Activated T-helper 17 cell treated with anti-CD3 and anti-CD28 coated beads, Interleukin-2, amount 50 U/mL, for 72 hours (primary cell): ENCODE data around the gene NRIP2. TPM values are rescaled to one million over a fixed set of nuclear protein-coding genes. Genes with fewer than 3 reads are reported as not detected.

Experiments
- ATAC-seq: fragments of 150-1000 bp; cut with Tn5 transposase; replicated peaks from 2 replicates; pipeline ENCODE4 v1.10.0; 2021; ENCODE audit warnings: mild to moderate bottlenecking, moderate library complexity
- H3K27ac Mint-ChIP-seq: one replicate; pipeline ENCODE4 v1.8.0; 2022; ENCODE audit warnings: mixed read lengths
- H3K27me3 Mint-ChIP-seq: one replicate; pipeline ENCODE4 v1.8.0; 2022; ENCODE audit warnings: mixed read lengths
- H3K36me3 Mint-ChIP-seq: one replicate; pipeline ENCODE4 v1.8.0; 2022; ENCODE audit warnings: low read depth, mild to moderate bottlenecking, mixed read lengths
- H3K4me1 Mint-ChIP-seq: one replicate; pipeline ENCODE4 v1.8.0; 2022; ENCODE audit warnings: mixed read lengths
- H3K4me3 Mint-ChIP-seq: one replicate; pipeline ENCODE4 v1.8.0; 2022; ENCODE audit warnings: mild to moderate bottlenecking, mixed read lengths
- H3K9me3 Mint-ChIP-seq: one replicate; pipeline ENCODE4 v1.8.0; 2022; ENCODE audit warnings: mixed read lengths
- total RNA-seq, 2 donors: library from RNA; stranded (reverse); gene quantifications; one replicate each; pipeline ENCODE4 v1.2.3, GENCODE V29; 2022

Gene NRIP2
- total RNA-seq, 2 donors from 2014 or later, result not detected

DNA sequence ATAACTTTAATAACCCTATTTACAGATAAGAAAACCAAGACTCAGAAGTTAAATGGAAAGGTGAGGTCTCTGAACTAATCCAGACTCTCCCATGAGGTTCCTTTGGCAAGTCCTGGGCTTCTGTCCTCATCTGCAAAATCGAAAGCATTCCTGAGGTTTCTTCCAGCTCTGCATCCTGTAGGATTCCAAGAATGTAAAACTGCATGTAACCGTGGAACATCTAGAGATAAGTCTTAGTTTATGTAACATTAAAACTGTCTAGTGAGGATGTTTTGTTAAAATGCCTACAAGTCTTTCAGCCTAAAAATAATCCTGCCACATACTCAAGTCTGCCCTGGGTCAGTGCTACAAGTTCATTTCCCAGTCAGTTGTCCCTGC lies 29.7 kb downstream of the NRIP2 start:
- peaks cover 65% of the 10 kb centered on the region for H3K36me3 Mint-ChIP-seq
- no peak for ATAC-seq

DNA sequence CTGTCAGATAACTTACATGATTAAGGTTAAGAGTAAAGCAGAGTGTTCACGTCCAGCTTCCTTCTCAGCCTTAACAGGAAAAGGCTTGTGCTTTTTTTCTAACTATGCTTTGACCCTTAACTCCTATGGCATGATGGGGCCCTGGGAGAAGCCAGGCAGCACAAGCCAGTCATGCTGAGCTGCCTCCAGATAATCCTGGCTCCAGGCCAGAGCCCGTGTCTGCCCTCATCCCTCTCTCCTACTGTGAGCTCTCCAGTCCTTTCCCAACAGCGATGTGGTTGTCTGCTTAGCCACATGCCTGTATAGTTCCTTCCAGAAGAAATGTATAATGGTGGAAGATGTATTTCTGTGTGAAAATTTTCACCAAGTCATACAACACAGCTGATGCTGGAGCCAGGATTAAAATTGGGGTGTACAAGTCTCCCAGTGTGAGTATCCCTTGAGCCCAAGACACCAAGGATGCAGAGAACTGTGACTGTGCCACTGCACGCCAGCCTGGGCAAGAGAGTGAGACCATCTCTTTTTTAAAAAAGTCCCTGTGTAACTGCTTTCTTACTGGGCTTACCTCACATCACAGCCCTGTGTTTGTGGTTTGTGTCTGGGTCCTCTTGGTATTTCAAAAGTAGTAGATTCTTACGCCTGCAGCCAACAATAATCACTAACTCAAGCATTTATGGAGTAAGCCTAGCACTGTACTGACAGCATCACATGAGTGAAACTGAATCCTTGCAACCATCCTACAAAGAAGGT lies 30.3 kb downstream of the NRIP2 start:
- H3K4me3 Mint-ChIP-seq, result no peak overlapping the region
- H3K27ac Mint-ChIP-seq, result peak overlapping the region; percentile 26
- no peaks in the 10 kb centered on the region for H3K27me3 Mint-ChIP-seq
- no peaks in the 10 kb centered on the region for H3K4me1 Mint-ChIP-seq
- H3K9me3 Mint-ChIP-seq, result no peaks in the 10 kb centered on the region
- H3K36me3 Mint-ChIP-seq, result peaks cover 71% of the 10 kb centered on the region
- no peak for ATAC-seq

More for the DNA sequence above, 29.7 kb downstream of the NRIP2 start:
- Mint-ChIP-seq H3K4me1 (no peaks in the 10 kb centered on the region), H3K27ac (no peak overlapping the region), H3K27me3 (no peaks in the 10 kb centered on the region), H3K4me3 (no peak overlapping the region), H3K9me3 (no peaks in the 10 kb centered on the region)

DNA sequence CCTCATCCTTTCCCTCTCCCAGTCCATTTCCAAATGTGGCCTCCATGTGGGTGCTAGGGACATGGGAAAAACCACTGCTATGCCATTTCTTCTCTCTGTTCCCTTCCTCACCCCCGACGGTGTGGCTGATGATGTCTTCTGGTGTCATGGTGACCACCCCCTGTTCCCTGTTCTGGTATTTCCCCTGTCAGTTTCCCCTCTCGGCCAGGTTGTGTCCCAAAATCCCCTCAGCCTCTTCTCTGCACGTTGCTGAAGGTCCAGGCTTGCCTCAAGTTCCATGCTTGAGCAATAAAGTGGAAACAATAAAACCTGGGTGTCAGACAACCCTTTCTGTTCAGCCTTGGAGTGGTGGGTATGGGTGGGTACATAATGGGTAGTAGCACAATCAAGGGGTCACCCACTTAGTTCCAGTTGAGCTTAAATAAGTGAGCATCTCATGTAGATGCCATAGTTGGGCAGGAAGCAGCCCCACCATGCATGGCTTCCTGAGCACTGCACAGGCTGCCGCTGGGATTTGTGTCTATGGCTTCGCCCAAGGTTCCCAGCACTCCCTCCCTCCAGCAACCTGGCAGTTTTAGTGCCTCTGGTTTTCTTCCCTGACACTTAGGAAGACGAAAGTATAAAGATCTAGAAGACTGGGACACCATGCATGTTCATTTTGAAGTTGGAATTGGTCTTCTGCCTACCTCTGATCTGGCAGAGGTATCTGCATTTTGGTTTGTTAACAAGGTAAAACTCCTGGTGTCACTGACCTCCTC lies 31.0 kb downstream of the NRIP2 start:
- Mint-ChIP-seq H3K36me3 (peaks cover 79% of the 10 kb centered on the region), H3K4me1 (no peaks in the 10 kb centered on the region), H3K4me3 (no peak overlapping the region), H3K27me3 (no peaks in the 10 kb centered on the region), H3K27ac (no peak overlapping the region), H3K9me3 (no peaks in the 10 kb centered on the region)
- no peak for ATAC-seq

DNA sequence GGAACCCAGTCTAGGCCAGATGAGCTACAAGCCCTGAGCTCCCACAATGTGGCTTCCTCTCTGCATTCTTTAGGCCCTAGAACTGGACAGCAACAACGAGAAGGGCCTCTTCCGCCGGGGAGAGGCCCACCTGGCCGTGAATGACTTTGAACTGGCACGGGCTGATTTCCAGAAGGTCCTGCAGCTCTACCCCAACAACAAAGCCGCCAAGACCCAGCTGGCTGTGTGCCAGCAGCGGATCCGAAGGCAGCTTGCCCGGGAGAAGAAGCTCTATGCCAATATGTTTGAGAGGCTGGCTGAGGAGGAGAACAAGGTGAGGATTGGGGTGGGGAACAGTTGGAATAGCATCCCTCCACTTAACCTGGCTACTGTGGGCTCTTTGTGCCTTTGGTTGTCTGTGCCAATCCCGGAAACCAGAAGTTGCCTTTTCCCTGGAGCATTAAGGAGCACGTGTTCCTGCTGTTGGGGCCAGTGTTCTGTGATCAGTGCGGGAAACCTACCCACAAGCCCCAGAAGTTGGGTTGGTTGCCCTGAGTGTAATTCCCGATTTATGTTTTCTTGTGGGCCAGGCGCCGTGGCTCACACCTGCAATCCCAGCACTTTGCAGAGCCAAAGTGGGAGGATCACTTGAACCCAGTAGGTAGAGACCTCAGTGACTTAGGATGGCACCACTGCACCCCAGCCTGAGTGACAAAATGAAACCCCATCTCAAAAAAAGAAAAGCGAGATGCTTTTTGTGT lies 33.6 kb downstream of the NRIP2 start:
- no peak for ATAC-seq
- no peak overlapping the region for H3K4me3 Mint-ChIP-seq
- H3K4me1 Mint-ChIP-seq, result peaks cover 13% of the 10 kb centered on the region
- no peaks in the 10 kb centered on the region for H3K9me3 Mint-ChIP-seq
- H3K27me3 Mint-ChIP-seq, result no peaks in the 10 kb centered on the region
- H3K27ac Mint-ChIP-seq, result no peak overlapping the region
- peaks cover 99% of the 10 kb centered on the region for H3K36me3 Mint-ChIP-seq

DNA sequence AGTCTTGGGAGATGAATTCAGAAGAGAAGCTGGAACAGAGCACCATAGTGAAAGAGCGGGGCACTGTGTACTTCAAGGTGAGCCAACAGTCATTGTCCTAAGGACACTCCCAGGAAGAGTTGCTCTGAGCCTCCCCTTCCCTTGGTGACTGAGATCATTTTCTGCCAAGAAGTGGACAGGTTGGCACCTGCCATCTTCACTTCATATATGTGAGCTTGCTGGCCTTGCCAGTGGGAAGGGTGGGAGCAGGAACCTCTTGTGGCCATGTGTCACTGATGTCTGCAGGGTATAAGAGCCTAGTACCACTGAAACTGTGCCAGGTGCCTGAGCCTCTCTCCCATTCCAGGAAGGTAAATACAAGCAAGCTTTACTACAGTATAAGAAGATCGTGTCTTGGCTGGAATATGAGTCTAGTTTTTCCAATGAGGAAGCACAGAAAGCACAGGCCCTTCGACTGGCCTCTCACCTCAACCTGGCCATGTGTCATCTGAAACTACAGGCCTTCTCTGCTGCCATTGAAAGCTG lies 34.7 kb downstream of the NRIP2 start:
- no peak overlapping the region for H3K4me3 Mint-ChIP-seq
- no peak overlapping the region for H3K27ac Mint-ChIP-seq
- H3K4me1 Mint-ChIP-seq, result peaks cover 14% of the 10 kb centered on the region
- no peaks in the 10 kb centered on the region for H3K27me3 Mint-ChIP-seq
- ATAC-seq, result no peak
- H3K9me3 Mint-ChIP-seq, result no peaks in the 10 kb centered on the region
- peaks cover 93% of the 10 kb centered on the region for H3K36me3 Mint-ChIP-seq

DNA sequence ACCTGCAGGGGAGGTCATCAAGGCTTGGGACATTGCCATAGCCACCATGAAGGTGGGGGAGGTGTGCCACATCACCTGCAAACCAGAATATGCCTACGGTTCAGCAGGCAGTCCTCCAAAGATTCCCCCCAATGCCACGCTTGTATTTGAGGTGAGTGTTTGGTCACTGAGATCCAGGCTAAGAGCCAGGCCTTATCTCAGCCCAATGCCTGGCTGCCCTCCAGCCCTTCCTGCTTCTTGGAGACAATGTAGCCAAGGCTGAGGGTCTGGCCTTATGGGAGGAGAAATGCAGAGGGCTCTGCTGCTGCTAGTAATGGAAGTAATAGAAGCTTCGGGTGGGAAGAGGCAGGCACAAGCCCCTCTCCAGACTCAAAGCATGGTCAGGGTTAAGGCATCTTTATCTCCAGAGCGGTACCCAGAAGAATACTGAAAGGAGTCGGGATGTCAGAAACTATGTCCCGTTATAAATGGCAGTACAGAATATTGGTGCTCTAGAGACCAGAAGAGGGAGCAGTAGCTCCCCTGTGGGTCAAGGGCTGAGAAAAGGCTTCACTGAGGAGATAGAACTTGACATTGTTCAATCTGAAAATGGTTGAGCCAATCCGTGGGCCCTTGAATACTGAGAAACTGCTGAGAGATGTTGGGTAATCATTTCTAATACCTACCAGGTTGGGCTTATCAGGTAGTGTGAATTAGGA lies 37.0 kb downstream of the NRIP2 start:
- no peak for ATAC-seq
- peaks cover 71% of the 10 kb centered on the region for H3K36me3 Mint-ChIP-seq
- peaks cover 14% of the 10 kb centered on the region for H3K4me1 Mint-ChIP-seq
- no peaks in the 10 kb centered on the region for H3K27me3 Mint-ChIP-seq
- H3K27ac Mint-ChIP-seq, result no peak overlapping the region
- peak overlapping the region; percentile 96 for H3K4me3 Mint-ChIP-seq
- no peaks in the 10 kb centered on the region for H3K9me3 Mint-ChIP-seq

DNA sequence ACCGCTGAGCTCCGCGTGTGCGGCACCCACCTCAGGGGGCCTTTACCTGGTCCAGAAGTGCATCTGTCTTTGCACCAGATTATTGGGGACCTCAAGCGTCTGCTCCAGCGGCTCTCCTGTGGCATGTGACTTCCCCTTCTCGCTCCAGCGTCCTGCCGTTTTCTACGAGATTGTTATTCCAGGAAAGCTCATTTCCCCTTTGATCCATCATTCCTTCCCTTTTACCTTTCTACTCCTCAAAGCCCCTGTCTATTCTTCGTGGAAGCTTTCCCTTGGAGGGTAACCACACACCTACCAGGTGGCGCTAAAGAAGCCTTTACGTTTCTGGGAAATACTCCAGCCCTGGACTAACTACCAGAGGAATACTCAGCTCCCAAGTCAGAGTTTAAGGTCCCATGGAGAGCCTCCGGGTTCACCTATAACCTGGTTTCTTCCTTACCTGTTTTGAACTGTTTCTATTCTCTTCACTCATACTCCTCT lies 38.6 kb downstream of the NRIP2 start:
- Mint-ChIP-seq H3K27ac (peak overlapping the region; percentile 92), H3K27me3 (no peaks in the 10 kb centered on the region), H3K36me3 (peaks cover 54% of the 10 kb centered on the region), H3K4me1 (peaks cover 14% of the 10 kb centered on the region), H3K4me3 (peak overlapping the region; percentile 96), H3K9me3 (no peaks in the 10 kb centered on the region)
- no peak for ATAC-seq

DNA sequence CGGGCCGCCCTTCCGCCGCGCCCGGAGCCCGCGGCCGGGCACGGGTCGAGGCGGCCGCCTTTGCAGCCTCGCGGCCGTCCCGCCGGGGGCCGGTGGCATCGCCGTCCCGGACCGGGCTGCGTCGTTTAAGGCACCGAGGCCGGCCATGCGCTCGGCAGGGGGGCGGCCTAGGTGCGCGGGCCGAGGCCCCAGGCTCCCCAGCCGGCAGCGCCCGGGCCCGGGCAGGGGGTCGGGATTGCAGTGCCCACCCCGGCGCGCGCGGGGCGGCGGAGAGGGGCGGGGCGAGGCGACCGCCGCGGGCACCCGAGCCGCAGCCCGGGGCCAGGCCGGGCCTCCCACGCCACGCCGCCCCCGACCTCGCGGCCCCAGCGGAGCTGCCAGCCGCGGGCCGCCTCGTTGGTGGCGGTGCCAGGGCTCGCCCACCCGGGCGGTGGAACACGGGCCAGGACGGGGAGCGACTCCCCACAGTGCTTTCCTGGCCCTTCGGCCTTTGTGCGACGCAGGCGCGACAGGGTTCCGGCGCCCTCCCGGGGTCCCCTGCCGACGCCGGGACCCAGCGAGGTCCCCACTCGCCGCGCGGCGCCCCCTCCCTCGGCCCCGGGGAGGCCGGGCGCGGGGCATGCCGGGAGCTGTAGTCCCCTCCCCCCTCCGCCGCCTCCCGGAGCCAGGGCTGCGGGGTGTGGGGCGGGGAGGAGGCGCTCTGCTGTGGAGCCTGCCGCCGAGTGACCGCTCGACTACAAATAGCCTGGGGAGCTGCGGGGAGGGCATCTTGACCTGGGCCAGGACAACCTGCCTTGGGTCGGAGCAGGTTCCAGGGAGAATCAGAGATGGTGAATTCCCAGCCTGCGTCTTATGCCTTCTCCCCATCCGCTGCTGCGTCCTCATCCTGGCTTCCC lies 39.3 kb downstream of the NRIP2 start:
- Mint-ChIP-seq H3K27me3 (no peaks in the 10 kb centered on the region), H3K4me1 (peaks cover 14% of the 10 kb centered on the region), H3K9me3 (no peaks in the 10 kb centered on the region), H3K4me3 (peak overlapping the region; percentile 96), H3K36me3 (peaks cover 47% of the 10 kb centered on the region), H3K27ac (peak overlapping the region; percentile 92)
- ATAC-seq, result peak; percentile 80

DNA sequence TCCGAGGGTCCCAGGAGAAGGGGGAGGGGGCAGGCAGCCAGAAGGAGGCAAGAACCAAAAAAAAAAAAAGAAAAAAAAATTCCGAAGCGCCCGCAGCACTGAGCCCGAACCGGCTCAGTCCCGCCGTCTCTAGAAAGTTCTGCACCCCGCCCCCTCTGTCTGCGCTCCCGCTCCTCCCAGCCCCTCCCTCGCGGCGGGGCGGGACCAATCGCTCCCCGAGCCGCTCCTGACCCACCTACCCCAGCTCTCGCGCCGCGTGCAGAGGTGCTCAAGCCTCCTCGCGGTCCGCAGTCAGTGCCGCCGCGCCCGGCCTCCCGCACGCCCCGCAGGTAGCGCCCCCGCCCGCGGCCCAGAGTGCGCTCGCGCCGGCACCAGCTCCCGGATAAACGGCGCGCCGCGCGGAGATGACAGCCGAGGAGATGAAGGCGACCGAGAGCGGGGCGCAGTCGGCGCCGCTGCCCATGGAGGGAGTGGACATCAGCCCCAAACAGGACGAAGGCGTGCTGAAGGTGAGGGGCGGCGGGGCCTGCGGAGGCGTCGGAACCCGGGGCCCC lies 40.0 kb downstream of the NRIP2 start, which contains the start of gene FKBP4:
Gene FKBP4 (plus strand): TSS at position 235 of the 554 bp plus-strand sequence. CDS start 170 bp downstream, at position 405.
- H3K4me3 Mint-ChIP-seq, result peak within 1 kb of the TSS; percentile 96
- peak; percentile 93 for ATAC-seq
- H3K36me3 Mint-ChIP-seq, result peaks cover 40% of the 10 kb centered on the region
- no peaks in the 10 kb centered on the region for H3K27me3 Mint-ChIP-seq
- no peak within 1 kb of the TSS for H3K27ac Mint-ChIP-seq
- peaks cover 14% of the 10 kb centered on the region for H3K4me1 Mint-ChIP-seq
- no peaks in the 10 kb centered on the region for H3K9me3 Mint-ChIP-seq

DNA sequence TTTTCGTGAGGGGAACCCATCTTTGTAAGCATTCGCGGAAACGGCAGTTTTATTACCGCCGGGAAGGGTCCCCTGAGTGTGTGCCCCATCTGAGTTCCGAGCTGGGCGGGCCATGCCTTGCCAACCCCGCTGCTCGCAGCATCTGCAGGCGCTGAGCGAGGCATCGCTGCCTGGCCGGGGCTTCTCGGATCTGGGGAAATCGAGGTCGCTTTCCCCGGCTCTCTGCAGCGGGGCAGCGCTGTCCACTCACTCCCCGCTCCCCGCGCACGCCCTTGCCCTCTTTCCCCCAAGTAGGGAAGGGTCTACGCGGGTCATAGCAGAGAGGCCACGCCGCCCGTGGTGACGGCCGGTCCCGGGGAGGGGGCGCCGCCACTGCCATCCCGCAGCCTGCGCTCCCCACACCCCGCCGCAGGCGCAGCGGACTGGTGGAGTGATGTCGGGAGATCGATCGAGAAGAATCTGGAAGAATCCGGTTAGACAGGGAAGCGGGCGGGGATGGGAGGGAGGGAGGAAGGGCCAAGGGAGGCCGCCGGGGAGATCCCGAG lies 40.6 kb downstream of the NRIP2 start:
- no peaks in the 10 kb centered on the region for H3K27me3 Mint-ChIP-seq
- H3K36me3 Mint-ChIP-seq, result peaks cover 35% of the 10 kb centered on the region
- H3K4me1 Mint-ChIP-seq, result peaks cover 14% of the 10 kb centered on the region
- ATAC-seq, result peak; percentile 13
- no peaks in the 10 kb centered on the region for H3K9me3 Mint-ChIP-seq
- no peak overlapping the region for H3K27ac Mint-ChIP-seq
- H3K4me3 Mint-ChIP-seq, result peak overlapping the region; percentile 50

DNA sequence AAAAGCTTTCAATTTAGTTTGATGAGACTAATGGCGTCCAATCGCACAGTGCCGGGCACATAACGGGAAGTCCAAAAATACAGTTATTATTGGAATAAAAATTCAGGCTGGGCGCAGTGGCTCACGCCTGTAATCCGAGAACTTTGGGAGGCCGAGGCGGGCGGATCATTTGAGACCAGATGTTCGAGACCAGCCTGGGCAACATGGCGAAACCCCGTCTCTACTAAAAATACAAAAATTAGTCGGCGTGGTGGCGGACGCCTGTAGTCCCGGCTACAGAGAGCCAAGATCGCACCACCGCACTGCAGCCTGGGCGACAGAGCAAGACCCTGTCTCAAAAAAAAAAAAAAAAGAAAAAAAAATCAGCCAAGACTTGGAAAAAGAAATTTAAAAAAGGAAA lies 41.3 kb downstream of the NRIP2 start:
- Mint-ChIP-seq H3K27ac (no peak overlapping the region), H3K4me3 (peak overlapping the region; percentile 50)
- no peak for ATAC-seq

DNA sequence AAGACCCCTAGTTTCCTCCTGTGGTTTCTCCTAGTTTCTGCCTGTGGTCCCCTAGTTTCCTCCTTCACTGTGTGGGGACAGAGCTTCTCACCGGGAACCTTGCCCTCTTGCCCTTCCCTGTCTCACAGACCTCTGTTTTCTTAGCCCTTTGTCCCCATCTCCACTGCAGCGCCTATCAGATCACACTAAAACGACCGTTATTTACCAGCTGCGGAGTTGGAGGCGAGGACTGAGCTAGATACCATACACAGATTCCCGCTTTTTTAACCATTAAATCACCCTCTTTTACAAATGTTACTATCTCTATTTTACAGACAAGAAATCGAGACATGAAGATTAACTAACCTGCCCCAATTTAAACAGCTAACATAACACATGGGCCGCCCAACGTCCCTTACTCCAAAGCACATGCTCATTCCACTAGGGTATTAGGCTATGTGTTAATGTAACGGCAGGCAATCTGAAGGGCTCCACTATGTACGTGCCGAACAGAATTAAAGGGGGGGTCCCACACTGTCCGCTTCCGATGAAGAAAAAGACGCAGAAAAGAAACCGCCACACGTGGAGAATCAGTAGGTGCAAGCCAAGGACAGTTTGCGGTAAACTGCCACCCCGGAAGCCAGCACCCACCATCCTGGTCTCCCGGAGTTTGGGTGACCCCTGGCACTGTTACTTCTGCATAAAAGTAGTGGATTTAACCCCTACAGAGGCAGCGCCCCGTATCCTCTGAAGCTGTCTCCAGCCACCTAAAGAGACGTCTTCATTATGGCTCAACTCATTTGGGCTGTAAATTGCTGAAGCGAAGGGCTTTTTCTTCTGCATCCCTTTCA lies 41.9 kb downstream of the NRIP2 start:
- Mint-ChIP-seq H3K27me3 (no peaks in the 10 kb centered on the region), H3K4me1 (peaks cover 14% of the 10 kb centered on the region), H3K9me3 (no peaks in the 10 kb centered on the region), H3K4me3 (peak overlapping the region; percentile 50), H3K27ac (no peak overlapping the region), H3K36me3 (peaks cover 21% of the 10 kb centered on the region)
- no peak for ATAC-seq

More for the DNA sequence above, 41.3 kb downstream of the NRIP2 start:
- Mint-ChIP-seq H3K27me3 (no peaks in the 10 kb centered on the region), H3K9me3 (no peaks in the 10 kb centered on the region), H3K4me1 (peaks cover 14% of the 10 kb centered on the region), H3K36me3 (peaks cover 28% of the 10 kb centered on the region)
